OCI-LY7 (cell line): ENCODE measurements around the gene HSD11B1. TPM values are rescaled to one million over a fixed set of nuclear protein-coding genes. Genes with fewer than 3 reads are reported as not detected.
"Not testable (repeated sequence)": the region's sequence is repeated elsewhere in the genome, so short reads cannot be mapped to it uniquely, and the experiment has no call there.

ENCODE experiments used
- BruUV-seq: library from RNA; stranded (reverse); fragments of 400-500 nt; replicated peaks from 2 replicates; lab custom pipeline; 2021; lab: Mats Ljungman, UMichigan
- CTCF ChIA-PET: fragments of 300-600 bp; sonication (Branson Sonifier 250); formaldehyde crosslinking; loops from one replicate; lab custom pipeline; 2022; ENCODE audit warnings: antibody characterized with exemption; ENCODE audit not compliant: unreplicated experiment; lab: Charles Lee
- POLR2A ChIA-PET: fragments of 300-600 bp; sonication (Branson Sonifier 250); formaldehyde crosslinking; loops from one replicate; lab custom pipeline; 2022; ENCODE audit warnings: antibody characterized with exemption; lab: Charles Lee
- DNase-seq: peaks from one replicate; pipeline ENCODE4 v3.0.0-alpha.2; 2015; ENCODE audit warnings: low spot score
- H2AFZ ChIP-seq: fragments of 200-600 bp; sonication (generic), shearing (Covaris generic); 2 replicates; pipeline ENCODE4 v1.6.1; 2014; ENCODE audit warnings: mild to moderate bottlenecking, antibody characterized with exemption, low read length, moderate library complexity
- H3K27ac ChIP-seq: fragments of 200-600 bp; sonication (generic); 2 replicates; pipeline ENCODE4 v1.5.1; 2014; ENCODE audit warnings: mixed run types, low read depth, mild to moderate bottlenecking, moderate library complexity, low read length, inconsistent platforms; ENCODE audit not compliant: poor library complexity, severe bottlenecking
- H3K36me3 ChIP-seq: fragments of 200-600 bp; sonication (generic); 2 replicates; pipeline ENCODE4 v1.6.1; 2014; ENCODE audit warnings: mild to moderate bottlenecking, antibody characterized with exemption, low read length, moderate library complexity, mixed read lengths; ENCODE audit not compliant: insufficient read depth
- H3K4me1 ChIP-seq: fragments of 200-600 bp; sonication (generic); 2 replicates; pipeline ENCODE4 v1.5.1; 2014; ENCODE audit warnings: mild to moderate bottlenecking, low read length; ENCODE audit not compliant: insufficient read depth, poor library complexity, severe bottlenecking
- H3K4me2 ChIP-seq: fragments of 200-600 bp; sonication (generic); 2 replicates; pipeline ENCODE4 v1.6.1; 2014; ENCODE audit warnings: mild to moderate bottlenecking, low read length
- H3K4me3 ChIP-seq: fragments of 200-600 bp; sonication (generic); 2 replicates; pipeline ENCODE4 v1.5.1; 2014; ENCODE audit warnings: mild to moderate bottlenecking, low read depth, low read length; ENCODE audit not compliant: poor library complexity, severe bottlenecking
- H3K79me2 ChIP-seq: fragments of 200-600 bp; sonication (generic); 2 replicates; pipeline ENCODE4 v1.6.1; 2016; ENCODE audit warnings: low read depth, mild to moderate bottlenecking, low read length, moderate library complexity, mixed read lengths; ENCODE audit not compliant: insufficient read depth
- H3K9me2 ChIP-seq: fragments of 200-600 bp; sonication (generic); 2 replicates; pipeline ENCODE4 v1.6.1; 2016; ENCODE audit warnings: mild to moderate bottlenecking, low read length, mixed read lengths; ENCODE audit not compliant: insufficient read depth
- H3K9me3 ChIP-seq: fragments of 200-600 bp; sonication (generic); 2 replicates; pipeline ENCODE4 v1.6.1; 2014; ENCODE audit warnings: mild to moderate bottlenecking, mixed run types, low read length, mixed read lengths
- H4K20me1 ChIP-seq: fragments of 200-600 bp; sonication (generic); 2 replicates; pipeline ENCODE4 v1.6.1; 2014; ENCODE audit warnings: mild to moderate bottlenecking, antibody characterized with exemption, low read length, moderate library complexity, mixed read lengths; ENCODE audit not compliant: insufficient read depth
- EZH2phosphoT487 ChIP-seq: fragments of 200-600 bp; sonication (generic); IDR thresholded peaks from 2 replicates; pipeline ENCODE4 v1.6.1; 2018; ENCODE audit warnings: low read depth, borderline replicate concordance, mild to moderate bottlenecking, mixed run types, antibody characterized with exemption, low read length, moderate library complexity, mixed read lengths
- intact Hi-C: fragments of 100-400 bp; cut with micrococcal nuclease; formaldehyde crosslinking; loops from one replicate; pipeline ENCODE4 v1.10.0; 2022; ENCODE audit not compliant: unreplicated experiment
- total RNA-seq, 2 experiments: library from RNA; depleted of rRNA in 1 of 2; stranded (reverse); fragments of >200 nt in 1 of 2; shearing (Covaris generic) in 1 of 2; gene quantifications; 2 replicates each; pipeline ENCODE4 v1.2.3, GENCODE V29; 2014 to 2022
- TF ChIP-seq, protein P1 (sequence below): fragments of 200-600 bp; sonication (generic); conservative IDR thresholded peaks from 2 replicates; pipeline ENCODE4 v1.5.1; 2014; ENCODE audit warnings: mild to moderate bottlenecking, antibody characterized with exemption, low read length, moderate library complexity, mixed read lengths

HSD11B1 gene
- total RNA-seq, 2 experiments from 2014 or later = not detected

DNA sequence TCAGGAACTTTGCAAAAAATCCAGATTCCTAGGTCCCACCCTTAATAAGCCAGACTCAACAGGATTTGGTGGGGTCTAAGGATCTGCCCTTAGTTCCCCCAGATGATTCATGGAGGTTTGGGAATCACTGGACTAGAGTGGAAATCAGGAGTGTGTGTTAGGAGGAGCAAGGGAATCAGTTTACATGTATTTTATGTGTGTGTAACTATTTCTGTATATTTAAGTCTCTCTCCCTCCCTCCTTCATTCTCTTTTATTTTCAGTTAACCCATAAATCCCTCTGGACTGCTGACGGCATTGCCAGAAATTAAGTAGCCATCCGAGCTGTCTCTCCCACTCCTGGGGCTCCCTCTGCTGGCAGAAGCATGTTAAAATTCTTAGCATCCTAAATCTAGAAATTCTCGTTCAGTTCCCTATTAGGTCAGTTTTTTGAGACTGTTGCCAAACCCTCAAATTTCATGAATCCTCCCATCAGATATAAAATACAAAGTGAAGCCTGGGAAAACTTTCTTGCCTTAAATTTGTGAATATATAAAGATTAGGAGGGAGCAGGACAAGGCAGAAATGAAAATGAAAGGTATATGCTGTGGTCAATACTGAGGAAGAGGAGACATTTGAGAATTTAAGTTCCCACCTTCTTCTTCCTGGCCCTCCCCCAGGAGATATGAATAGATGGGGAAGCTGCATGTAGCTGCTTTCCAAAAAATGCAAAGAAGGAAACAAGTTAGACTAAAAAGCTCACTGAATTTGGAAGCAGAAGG lies 11.7 kb upstream of the HSD11B1 start:
- no TSS peak for BruUV-seq
- intact Hi-C loops = loop anchor here (2.0 to 5.0 kb wide), 2 partner anchors 54 to 116 kb away; no protein-coding TSS in a partner anchor
- TF ChIP-seq, protein P1, sequence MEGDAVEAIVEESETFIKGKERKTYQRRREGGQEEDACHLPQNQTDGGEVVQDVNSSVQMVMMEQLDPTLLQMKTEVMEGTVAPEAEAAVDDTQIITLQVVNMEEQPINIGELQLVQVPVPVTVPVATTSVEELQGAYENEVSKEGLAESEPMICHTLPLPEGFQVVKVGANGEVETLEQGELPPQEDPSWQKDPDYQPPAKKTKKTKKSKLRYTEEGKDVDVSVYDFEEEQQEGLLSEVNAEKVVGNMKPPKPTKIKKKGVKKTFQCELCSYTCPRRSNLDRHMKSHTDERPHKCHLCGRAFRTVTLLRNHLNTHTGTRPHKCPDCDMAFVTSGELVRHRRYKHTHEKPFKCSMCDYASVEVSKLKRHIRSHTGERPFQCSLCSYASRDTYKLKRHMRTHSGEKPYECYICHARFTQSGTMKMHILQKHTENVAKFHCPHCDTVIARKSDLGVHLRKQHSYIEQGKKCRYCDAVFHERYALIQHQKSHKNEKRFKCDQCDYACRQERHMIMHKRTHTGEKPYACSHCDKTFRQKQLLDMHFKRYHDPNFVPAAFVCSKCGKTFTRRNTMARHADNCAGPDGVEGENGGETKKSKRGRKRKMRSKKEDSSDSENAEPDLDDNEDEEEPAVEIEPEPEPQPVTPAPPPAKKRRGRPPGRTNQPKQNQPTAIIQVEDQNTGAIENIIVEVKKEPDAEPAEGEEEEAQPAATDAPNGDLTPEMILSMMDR = peak; percentile 96
- TF ChIP-seq EZH2phosphoT487 = no peak
- Histone ChIP-seq H3K36me3 (no peaks in the 10 kb centered on the region), H2AFZ (no peak overlapping the region), H4K20me1 (no peaks in the 10 kb centered on the region), H3K4me2 (no peak overlapping the region), H3K4me3 (no peak overlapping the region), H3K9me2 (no peaks in the 10 kb centered on the region), H3K27ac (no peak overlapping the region), H3K79me2 (no peaks in the 10 kb centered on the region), H3K9me3 (no peaks in the 10 kb centered on the region), H3K4me1 (no peaks in the 10 kb centered on the region)
- peak; percentile 63 for DNase-seq
- CTCF ChIA-PET = no interaction called here
- POLR2A ChIA-PET = no interaction called here

DNA sequence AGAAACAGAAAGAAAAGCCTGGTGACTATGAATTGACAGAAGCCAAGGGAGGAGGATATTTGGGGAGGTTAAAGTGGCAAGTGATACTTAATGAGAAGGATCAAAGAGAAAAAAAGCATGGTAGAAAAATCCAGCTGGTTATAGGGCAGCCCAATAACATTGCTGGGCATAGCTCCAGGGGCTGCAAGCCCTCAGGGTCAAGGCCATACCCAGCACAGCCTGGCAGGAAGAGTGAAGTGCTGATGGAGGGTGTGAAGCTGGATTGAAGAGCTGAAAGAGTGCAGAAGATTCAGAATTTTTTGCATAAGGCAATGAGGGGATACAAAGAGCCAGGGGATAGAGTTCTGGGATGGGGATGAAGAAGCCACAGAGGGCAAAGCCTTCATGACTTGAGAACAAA lies 8.0 kb upstream of the HSD11B1 start:
- Histone ChIP-seq H3K9me3 (no peaks in the 10 kb centered on the region), H3K79me2 (no peaks in the 10 kb centered on the region), H3K4me1 (no peaks in the 10 kb centered on the region), H3K27ac (no peak overlapping the region), H2AFZ (no peak overlapping the region), H3K36me3 (no peaks in the 10 kb centered on the region), H3K9me2 (no peaks in the 10 kb centered on the region), H3K4me2 (no peak overlapping the region), H3K4me3 (no peak overlapping the region), H4K20me1 (no peaks in the 10 kb centered on the region)
- TF ChIP-seq, protein P1 = no peak
- TF ChIP-seq EZH2phosphoT487 = no peak
- DNase-seq = no peak
- ChIA-PET CTCF (no interaction called here), POLR2A (interaction anchor here (1.1 kb wide), 1 partner anchor 9 kb away, joined by 3 read pairs; no protein-coding TSS in a partner anchor)
- intact Hi-C loops = no loop called here
- no TSS peak for BruUV-seq

DNA sequence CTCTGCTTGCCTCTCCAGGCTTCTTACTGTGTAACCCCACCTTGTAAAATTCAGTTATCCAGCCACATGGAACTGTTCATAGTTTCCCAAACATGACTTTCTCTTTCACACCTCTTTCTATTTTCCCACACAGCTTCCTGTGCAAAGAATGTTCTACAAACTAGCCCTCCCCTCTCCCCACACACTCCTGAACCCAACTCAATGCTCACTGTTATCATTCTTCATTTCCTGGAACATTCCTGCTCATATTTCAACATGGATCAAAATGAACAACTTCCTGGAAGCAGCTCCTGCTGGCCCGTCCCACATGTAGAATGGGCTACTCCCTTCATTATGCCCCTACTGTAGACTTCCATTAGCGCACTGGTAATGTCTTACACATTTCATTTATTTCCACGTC lies 7.5 kb upstream of the HSD11B1 start:
- Histone ChIP-seq H3K27ac (no peak overlapping the region), H3K4me1 (no peaks in the 10 kb centered on the region), H3K4me3 (no peak overlapping the region), H2AFZ (no peak overlapping the region), H3K79me2 (no peaks in the 10 kb centered on the region), H3K4me2 (no peak overlapping the region), H3K36me3 (no peaks in the 10 kb centered on the region), H4K20me1 (no peaks in the 10 kb centered on the region), H3K9me2 (no peaks in the 10 kb centered on the region), H3K9me3 (no peaks in the 10 kb centered on the region)
- CTCF ChIA-PET = no interaction called here
- TF ChIP-seq, protein P1 = no peak
- TF ChIP-seq EZH2phosphoT487 = no peak
- no peak for DNase-seq
- intact Hi-C loops = no loop called here
- no TSS peak for BruUV-seq
- POLR2A ChIA-PET = interaction anchor here (1.1 kb wide), 1 partner anchor 10 kb away, joined by 3 read pairs; no protein-coding TSS in a partner anchor

DNA sequence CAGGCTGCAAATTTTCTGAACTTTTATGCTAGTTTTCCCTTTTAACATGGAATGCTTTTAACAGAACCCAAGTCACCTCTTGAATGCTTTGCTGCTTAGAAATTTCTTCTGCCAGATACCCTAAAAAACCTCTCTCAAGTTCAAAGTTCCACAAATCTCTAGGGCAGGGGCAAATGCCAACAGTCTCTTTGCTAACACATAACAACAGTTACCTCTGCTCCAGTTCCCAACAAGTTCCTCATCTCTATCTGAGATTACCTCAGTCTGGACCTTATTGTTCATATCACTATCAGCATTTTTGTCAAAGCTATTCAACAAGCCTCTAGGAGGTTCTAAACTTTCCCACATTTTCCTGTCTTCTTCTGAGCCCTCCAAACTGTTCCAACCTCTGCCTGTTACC lies 4.0 kb upstream of the HSD11B1 start:
- H3K4me3 ChIP-seq, BruUV-seq: not testable (repeated sequence)

More for the DNA sequence above, 4.0 kb upstream of the HSD11B1 start:
- H3K9me3 ChIP-seq, H3K27ac ChIP-seq, H2AFZ ChIP-seq, H4K20me1 ChIP-seq, H3K4me1 ChIP-seq, CTCF ChIA-PET, H3K36me3 ChIP-seq, POLR2A ChIA-PET, DNase-seq, H3K79me2 ChIP-seq, H3K4me2 ChIP-seq, H3K9me2 ChIP-seq: not testable (repeated sequence)
- intact Hi-C loops = loop anchor here (1.0 kb wide), 1 partner anchor 45 kb away; no protein-coding TSS in a partner anchor
